T follicular helper cell (primary cell): Measurements from ENCODE around the gene NRP2.

Experiments used
- DNase-seq: peaks from one replicate; pipeline ENCODE4 v3.0.0-alpha.2; 2020; ENCODE audit warnings: low read depth

The NRP2 gene

GRCh38 chr2:205806143-205806905 is 124.0 kb downstream of the NRP2 start:
- DNase-seq, result no peak

- DNase-seq, result no peak
Measured at GRCh38 chr2:205807229-205807628, 124.9 kb downstream of the NRP2 start.

GRCh38 chr2:205807758-205808157 is 125.5 kb downstream of the NRP2 start:
- no peak for DNase-seq

- no peak for DNase-seq
Measured at GRCh38 chr2:205808486-205809121, 126.3 kb downstream of the NRP2 start.

- DNase-seq, result no peak
Measured at GRCh38 chr2:205811387-205811786, 129.1 kb downstream of the NRP2 start.

- no peak for DNase-seq
Measured at GRCh38 chr2:205814039-205814364, 131.7 kb downstream of the NRP2 start.

- no peak for DNase-seq
Measured at GRCh38 chr2:205815673-205816072, 133.4 kb downstream of the NRP2 start.

GRCh38 chr2:205816268-205816667 is 134.0 kb downstream of the NRP2 start:
- no peak for DNase-seq

- DNase-seq, result no peak
Measured at GRCh38 chr2:205822579-205822978, 140.3 kb downstream of the NRP2 start.

GRCh38 chr2:205827809-205828365 is 145.6 kb downstream of the NRP2 start:
- no peak for DNase-seq

GRCh38 chr2:205833864-205834263 is 151.6 kb downstream of the NRP2 start:
- no peak for DNase-seq

GRCh38 chr2:205834796-205835195 is 152.5 kb downstream of the NRP2 start:
- DNase-seq, result no peak

- no peak for DNase-seq
Measured at GRCh38 chr2:205835251-205835791, 153.0 kb downstream of the NRP2 start.

- DNase-seq, result no peak
Measured at GRCh38 chr2:205835923-205836322, 153.6 kb downstream of the NRP2 start.

GRCh38 chr2:205836477-205837221 is 154.3 kb downstream of the NRP2 start:
- no peak for DNase-seq

GRCh38 chr2:205837663-205838062 is 155.4 kb downstream of the NRP2 start:
- no peak for DNase-seq

- no peak for DNase-seq
Measured at GRCh38 chr2:205845446-205845845, 163.1 kb downstream of the NRP2 start.
